Effector memory CD8-positive, alpha-beta T cell (primary cell): ENCODE measurements around the gene GDF11.

Experiments used
- ATAC-seq: fragments of 150-1000 bp; cut with Tn5 transposase; replicated peaks from 2 replicates; pipeline ENCODE4 v1.10.0; 2021; ENCODE audit warnings: mild to moderate bottlenecking, moderate library complexity
- DNase-seq, 3 experiments: peaks; one replicate each; pipeline ENCODE4 v3.0.0; 2021
- H3K27ac Mint-ChIP-seq, 2 donors: one replicate each; pipeline ENCODE4 v1.8.0; 2022; ENCODE audit warnings: mild to moderate bottlenecking in 2 of 2, mixed read lengths in 2 of 2, moderate library complexity in 2 of 2
- H3K27me3 Mint-ChIP-seq, 2 donors: one replicate each; pipeline ENCODE4 v1.8.0; 2022; ENCODE audit warnings: mixed read lengths in 2 of 2
- H3K36me3 Mint-ChIP-seq: one replicate; pipeline ENCODE4 v1.8.0; 2022; ENCODE audit warnings: mild to moderate bottlenecking, moderate library complexity, mixed read lengths; ENCODE audit not compliant: insufficient read depth
- H3K4me1 Mint-ChIP-seq, 2 donors: one replicate each; pipeline ENCODE4 v1.8.0; 2022; ENCODE audit warnings: low read depth in 2 of 2, mixed read lengths in 2 of 2
- H3K4me3 Mint-ChIP-seq, 2 donors: one replicate each; pipeline ENCODE4 v1.8.0; 2022; ENCODE audit warnings: mild to moderate bottlenecking in 2 of 2, mixed read lengths in 2 of 2, moderate library complexity in 2 of 2
- H3K9me3 Mint-ChIP-seq, 2 donors: one replicate each; pipeline ENCODE4 v1.8.0; 2022; ENCODE audit warnings: mixed read lengths in 2 of 2

The GDF11 gene

GRCh38 chr12:55789171-55789570 is 46.2 kb downstream of the GDF11 start:
- ATAC-seq, result no peak
- H3K27ac Mint-ChIP-seq, result no peak overlapping the region
- no peaks in the 10 kb centered on the region for H3K9me3 Mint-ChIP-seq
- no peak for DNase-seq
- peaks cover 91% of the 10 kb centered on the region for H3K36me3 Mint-ChIP-seq
- H3K27me3 Mint-ChIP-seq, result no peaks in the 10 kb centered on the region
- no peak overlapping the region for H3K4me3 Mint-ChIP-seq
- H3K4me1 Mint-ChIP-seq, result peaks cover 0 to 3% of the 10 kb centered on the region in 2 donors

GRCh38 chr12:55789893-55790292 is 47.0 kb downstream of the GDF11 start:
- DNase-seq (no peak), ATAC-seq (no peak)
- no peak overlapping the region for H3K27ac Mint-ChIP-seq
- H3K4me1 Mint-ChIP-seq, result peaks cover 0 to 3% of the 10 kb centered on the region in 2 donors
- peaks cover 92% of the 10 kb centered on the region for H3K36me3 Mint-ChIP-seq
- no peaks in the 10 kb centered on the region for H3K27me3 Mint-ChIP-seq
- H3K9me3 Mint-ChIP-seq, result no peaks in the 10 kb centered on the region
- no peak overlapping the region for H3K4me3 Mint-ChIP-seq

GRCh38 chr12:55795950-55796349 is 53.0 kb downstream of the GDF11 start:
- Mint-ChIP-seq H3K4me3 (no peak overlapping the region), H3K4me1 (peaks cover 1 to 11% of the 10 kb centered on the region in 2 donors), H3K9me3 (no peaks in the 10 kb centered on the region), H3K27ac (peak overlapping the region in 1 of 2 donors; percentile 58), H3K27me3 (no peaks in the 10 kb centered on the region), H3K36me3 (peaks cover 82% of the 10 kb centered on the region)
- ATAC-seq (no peak), DNase-seq (no peak)

- Mint-ChIP-seq H3K36me3 (peaks cover 81% of the 10 kb centered on the region), H3K4me1 (peaks cover 1 to 11% of the 10 kb centered on the region in 2 donors), H3K27me3 (no peaks in the 10 kb centered on the region), H3K27ac (peak overlapping the region in 1 of 2 donors; percentile 10), H3K9me3 (no peaks in the 10 kb centered on the region), H3K4me3 (no peak overlapping the region)
- ATAC-seq (no peak), DNase-seq (no peak)
These were observed 54.1 kb downstream of the GDF11 start for GRCh38 chr12:55797068-55797467.

- no peak overlapping the region for H3K4me3 Mint-ChIP-seq
- peak overlapping the region in 1 of 2 donors; percentile 26 for H3K27ac Mint-ChIP-seq
These were observed 54.6 kb downstream of the GDF11 start for GRCh38 chr12:55797550-55797949.

More at GRCh38 chr12:55797550-55797949, 54.6 kb downstream of the GDF11 start:
- Mint-ChIP-seq H3K27me3 (no peaks in the 10 kb centered on the region), H3K36me3 (peaks cover 80% of the 10 kb centered on the region), H3K9me3 (no peaks in the 10 kb centered on the region), H3K4me1 (peaks cover 1 to 11% of the 10 kb centered on the region in 2 donors)
- DNase-seq (no peak), ATAC-seq (no peak)
